ENCODE results near the gene ASIC2.
A peak's percentile ranks its signal among the peaks of the same experiment; 100 is the strongest.

Gene ASIC2

DNA sequence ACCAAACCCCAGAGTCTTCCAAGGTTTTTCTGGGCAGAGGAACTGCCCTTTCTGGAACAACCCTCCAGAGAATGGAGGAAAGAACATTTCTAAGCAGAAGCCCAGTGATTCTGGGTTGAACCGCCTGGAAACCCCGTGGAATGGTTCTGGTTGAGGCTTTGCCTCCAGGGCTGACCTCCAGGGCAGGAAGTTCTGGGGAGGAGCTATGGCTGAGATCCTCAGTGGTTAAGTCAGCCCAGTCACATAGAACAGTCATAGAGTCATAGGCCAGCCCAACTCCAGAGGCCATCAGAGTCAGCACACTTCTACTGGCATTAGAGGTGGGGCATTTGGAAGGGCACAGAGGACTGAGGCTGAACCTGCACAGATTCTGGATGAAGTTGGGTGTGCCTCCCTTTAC is 235.5 kb downstream of the ASIC2 start:
- no peak for DNase-seq (ENCODE audit: low spot score)

DNA sequence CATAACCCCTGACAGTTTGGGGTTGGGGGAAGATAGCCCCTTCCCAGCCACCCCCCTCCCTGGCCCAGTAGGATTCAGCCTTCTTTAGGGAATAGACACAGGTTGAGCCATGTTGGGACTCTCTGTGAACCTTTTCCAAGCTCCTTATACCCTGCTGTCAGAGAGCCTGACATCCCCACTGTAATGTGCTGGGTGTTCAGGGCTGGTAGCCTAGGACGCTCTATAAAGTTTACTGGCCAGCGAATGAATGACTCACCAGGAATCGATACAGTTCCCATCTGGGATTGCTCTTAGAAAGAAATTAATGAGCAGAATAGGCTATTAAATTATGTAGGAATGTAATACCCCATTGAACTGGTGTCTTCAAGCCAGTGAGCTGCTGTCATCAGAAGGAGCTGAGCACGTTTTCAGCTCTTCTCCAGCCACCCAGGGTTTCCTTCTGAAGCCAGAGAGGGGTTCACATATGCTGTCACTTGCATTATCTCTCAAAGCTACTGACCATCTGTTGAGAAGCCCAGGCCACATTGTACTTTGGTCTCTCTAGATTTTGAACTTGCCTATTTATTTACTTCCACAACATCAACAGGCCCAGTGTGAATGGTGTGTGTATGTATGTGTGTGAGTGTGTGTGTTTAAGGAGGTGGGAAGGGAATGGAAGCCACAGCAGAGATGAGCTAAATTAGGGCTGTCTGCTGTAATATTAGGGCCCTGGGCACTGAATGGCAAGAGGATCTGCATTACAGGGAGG is 236.5 kb downstream of the ASIC2 start:
- DNase-seq (ENCODE audit: low spot score): no peak

DNA sequence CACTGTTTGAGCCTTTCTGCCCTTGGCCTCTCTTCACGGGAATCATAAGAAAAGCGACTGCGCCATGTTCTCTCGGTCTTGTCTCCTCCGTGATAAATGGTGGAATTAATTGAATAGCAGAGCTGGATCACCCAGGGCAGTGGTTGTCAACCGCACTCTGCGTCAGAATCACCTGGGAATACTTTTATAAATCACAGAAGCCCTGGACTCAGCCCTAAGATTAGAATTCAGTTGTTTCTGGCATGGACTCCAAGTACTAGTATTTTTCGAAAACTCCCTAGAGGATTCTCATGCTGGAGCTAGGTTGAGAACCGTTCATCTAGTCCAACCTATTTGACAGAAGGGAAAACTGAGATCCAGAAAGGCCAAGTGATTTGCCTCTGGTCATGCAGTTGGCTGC is 237.3 kb downstream of the ASIC2 start:
- DNase-seq (ENCODE audit: low spot score): no peak

DNA sequence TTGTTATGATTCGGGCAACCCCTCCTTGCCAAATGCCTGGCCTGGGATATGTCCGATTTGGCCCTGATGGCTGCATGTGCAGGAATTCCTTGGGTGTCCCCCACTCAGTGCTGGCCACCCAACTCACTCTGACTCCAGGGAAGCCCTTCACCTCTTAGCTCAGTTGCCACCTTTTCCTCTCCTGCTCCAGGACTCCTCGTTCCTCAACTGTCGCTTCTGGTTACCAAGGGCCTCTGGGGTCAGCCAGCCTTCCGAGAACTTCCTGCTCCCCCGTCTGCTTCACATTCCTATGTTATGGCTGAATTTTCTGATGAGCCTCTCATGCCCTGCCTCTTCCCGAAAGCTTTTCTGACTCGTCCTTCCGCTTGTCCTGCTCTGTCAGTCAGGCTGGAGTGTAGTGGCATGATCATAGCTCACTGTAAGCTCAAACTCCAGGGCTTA is 237.9 kb downstream of the ASIC2 start:
- DNase-seq (ENCODE audit: low spot score): no peak

DNA sequence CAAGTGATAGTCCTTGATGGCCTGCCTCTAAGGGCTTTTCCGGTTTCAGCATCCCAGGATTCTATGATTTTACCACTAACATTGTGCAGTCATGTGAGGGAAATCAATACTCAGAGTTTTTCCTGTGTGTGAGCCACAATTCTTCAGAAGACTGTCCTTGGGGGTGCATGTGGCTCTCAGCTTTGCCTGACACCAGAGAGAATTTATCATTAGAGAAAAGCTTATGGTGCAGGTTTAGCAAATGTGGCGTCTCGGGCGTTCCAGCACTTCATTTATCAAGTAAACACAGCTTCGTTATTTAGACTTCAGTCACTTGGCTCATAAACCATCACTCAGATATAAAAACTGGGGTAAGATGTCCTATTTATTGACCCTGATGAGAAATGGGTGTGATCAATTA is 238.7 kb downstream of the ASIC2 start:
- DNase-seq (ENCODE audit: low spot score): no peak

DNA sequence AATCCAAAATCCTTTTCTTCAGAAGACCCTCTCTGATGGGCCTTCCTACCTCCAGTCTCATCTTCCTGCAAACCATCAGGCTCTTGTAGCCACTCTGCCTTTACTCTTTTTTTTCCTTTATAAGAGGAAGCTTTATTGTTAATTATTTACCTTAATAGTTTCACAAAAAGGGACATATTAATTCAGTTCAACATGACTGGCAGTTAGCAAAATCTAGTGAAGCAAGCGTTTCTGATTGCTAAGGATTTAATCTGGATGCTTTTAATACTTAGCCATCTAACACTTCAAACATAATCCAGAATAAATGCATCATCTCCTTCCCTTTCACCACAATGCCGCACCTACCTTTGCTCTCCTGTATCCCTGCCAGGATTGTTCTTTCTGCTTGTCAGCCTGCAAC is 239.4 kb downstream of the ASIC2 start:
- no peak for DNase-seq (ENCODE audit: low spot score)

DNA sequence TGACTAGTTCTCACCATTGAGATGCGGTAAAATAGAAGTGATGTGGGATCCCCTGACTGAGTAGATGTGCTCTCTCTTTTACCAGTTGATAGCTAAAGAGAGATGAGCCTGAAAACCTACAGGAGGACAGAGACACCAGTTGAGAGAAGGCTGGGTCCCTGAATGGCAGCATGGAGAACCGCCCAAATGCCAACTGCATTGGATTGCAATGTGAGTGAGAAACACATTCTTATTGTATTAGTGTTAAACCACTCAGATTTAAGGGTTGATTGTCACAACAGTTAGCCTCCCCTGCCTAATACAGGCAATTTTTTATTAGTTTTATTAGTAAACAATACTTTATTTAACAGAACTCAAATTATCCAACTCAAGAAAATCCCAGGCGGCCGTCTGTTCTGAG is 240.2 kb downstream of the ASIC2 start:
- DNase-seq (ENCODE audit: low spot score): no peak

DNA sequence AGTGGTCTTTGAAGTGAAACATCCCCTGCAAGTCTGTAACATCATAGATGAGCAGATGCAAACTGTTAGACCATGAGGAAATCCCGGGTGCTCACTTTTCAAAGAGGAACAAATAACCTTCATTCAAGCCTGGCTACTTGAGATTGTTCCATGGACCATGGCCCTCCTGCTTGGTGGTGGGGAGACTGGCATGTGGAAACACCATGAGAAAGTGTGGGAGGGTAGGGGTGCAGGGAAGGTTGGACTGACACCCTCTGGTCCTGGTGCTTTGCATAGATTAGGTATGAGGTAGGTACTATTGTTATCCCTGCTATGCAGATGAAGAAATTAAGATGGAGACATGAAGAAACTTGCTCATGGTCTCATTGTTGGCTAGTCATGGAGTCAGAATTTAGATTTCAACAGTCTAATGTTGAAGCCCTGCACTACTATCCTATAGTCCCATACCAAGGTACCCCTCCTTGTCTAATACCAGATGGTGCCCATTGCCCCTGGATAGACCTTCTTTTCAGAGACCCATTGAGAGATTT is 242.4 kb downstream of the ASIC2 start:
- no peak for DNase-seq (ENCODE audit: low spot score)

DNA sequence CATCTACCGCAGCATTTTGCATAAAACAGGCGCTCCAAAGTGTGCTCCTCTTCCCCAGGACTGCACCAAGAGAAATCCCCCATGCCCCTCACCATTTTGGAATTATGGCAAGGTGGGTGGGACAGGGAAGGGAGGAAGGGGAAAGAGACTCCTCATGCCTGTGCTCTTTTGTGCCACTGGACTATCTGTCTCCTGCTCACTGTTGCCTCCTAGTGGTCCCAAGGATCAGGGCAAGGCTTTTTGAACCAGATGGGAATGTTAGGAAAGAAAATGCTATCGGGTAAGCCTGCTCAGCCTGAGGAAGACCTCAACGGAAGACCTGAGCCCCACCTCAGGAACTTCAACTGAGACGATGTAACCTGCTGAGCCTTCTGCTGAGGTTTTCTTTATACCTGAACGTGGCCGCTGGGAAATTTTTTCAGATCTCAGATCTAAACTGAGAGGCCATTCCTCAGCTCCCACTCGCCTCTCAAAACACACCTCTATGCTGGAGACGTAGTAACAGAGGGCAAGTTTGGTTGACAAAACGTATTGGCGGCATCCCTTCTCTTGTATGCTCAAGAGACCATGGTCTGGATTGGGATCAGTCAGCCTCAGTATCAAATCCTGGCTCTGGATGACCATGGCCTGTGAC is 243.2 kb downstream of the ASIC2 start:
- DNase-seq (ENCODE audit: low spot score): peak; percentile 83

DNA sequence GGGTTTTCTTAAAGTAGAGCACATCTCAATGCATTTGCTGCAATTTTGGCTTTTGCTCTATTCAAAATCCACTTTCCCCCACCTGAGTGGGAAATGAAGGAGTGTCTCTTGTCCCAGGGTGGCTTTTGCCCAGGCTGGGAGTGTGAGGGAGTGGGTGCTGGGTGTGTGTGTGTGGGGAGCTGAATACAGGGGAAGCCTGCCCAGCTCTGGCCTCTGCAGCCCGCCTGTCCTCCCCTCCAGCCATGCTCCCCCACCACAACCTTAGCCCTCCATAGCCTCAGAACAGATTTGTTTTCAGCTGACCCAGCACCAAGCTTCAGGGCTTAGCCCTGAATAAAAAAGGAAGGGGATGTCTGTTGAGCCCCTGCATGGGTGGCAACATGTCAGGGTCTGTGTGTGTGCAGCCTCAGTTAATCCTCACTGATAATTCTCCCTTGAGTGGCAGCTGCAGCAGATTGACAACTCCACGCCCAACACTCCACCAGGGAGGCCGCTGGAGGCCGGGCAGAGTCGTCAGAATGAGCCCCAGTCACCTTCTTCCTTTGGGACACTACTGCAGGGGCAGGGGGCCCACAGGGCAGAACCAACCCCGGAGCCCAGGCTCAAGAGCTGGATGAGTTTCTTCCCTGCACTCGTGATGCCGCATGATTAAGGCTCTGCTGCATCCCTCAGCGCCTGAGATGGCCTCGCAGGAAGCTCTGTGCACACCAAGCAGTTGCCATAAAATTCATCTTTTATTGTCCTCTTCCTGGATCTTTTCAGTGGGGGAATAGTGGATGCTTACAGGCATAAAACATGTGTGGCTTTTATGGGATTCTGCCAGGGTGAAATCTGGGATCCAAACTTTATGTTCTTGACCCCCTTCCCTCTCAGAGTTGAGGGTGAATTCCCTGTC is 246.5 kb downstream of the ASIC2 start:
- no peak for DNase-seq (ENCODE audit: low spot score)

DNA sequence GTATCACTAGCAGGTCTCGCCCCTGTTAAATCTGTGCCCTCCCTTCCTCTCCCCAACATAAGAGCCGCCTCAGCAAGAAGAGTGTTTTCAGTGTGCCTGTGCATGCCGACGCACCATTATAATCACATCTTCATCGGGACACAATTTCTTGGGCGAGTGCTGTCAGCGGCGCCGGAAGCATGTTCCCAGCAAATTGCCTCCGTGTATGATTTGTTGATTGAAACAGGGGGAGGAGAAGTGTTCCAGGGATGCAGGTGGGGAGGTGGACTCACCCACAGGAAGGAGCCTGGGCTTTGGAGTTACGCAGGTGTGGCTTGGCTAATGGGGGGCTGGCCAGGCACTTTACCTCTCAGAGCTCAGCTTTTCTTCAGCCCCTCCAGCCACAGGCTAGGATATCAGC is 247.9 kb downstream of the ASIC2 start:
- DNase-seq (ENCODE audit: low spot score): no peak

DNA sequence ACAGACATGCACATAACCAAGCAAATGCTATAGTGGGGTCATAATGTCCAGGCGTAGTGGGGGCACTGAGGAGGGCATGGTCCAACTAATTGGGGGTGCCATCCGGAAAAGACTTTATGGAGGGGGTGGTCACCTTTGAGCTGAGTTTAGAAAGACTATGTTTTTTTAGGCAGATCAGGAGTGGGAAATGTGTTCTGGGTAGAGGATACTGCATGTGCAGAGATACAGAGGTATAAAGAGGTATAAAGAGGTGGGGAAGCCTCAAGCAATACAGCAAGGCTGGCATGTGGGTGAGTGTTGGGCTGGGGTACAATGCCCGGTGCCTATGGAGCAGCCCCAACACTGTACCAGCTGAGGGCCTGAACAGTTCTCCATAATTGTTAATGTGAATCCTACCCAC is 248.3 kb downstream of the ASIC2 start:
- DNase-seq (ENCODE audit: low spot score): no peak

DNA sequence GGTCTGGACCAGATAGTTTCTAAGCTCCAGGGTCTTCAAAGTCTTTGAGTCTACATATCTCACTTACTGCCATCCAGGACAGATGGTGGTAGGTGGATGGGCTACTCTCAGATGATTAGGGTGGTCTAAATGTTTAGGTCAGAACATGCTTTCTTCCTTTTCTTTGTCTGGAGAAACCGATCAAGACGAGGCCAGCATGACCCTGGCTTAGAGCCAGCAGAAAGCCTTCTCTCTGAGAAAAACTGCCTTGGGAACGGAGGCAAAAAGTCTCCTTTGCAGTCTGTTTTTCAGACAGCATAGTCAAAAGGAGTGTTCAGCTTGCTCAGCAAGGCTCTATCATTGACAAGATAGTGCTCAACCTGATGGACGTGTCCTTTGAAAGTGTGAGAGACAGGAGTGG is 252.6 kb downstream of the ASIC2 start:
- DNase-seq (ENCODE audit: low spot score): no peak

DNA sequence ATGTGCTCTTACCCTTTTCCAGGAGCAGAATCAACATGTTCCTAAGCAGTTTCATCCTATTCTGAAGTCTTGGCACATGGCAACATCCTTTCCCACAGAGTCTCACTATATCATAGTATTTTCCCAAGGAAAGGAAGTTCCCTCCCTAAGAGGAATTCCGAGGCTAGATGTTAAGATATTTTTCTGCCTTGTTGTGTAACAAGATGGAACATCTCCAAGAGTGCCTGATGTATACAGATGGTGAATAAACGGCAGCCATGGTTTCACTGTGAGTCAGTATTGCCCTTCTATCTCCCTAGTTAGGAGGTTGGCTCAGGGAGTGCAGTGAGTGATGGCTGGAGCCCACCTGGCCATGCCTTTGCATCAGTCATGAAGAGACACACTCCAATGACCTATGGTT is 253.2 kb downstream of the ASIC2 start:
- no peak for DNase-seq (ENCODE audit: low spot score)

DNA sequence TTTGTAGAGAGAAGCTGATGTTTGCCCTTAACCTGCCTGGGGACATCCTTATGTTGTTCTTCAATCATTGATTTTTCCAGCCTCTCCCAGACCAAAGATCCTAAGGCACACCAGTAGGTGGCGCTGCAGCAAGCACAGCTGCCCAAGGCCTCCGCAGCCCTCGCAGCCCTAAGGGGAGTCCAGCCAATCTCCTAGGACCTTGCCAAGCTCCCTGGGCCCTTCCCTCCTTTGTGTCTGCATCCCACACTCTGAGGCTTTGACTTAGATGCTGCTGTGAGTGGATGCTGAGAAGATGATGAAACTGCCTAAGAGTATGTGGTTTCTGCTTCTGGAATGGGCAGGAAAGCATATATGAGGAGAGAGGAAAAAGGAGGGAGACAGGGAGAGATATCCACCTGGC is 254.4 kb downstream of the ASIC2 start:
- peak; percentile 88 for DNase-seq (ENCODE audit: low spot score)

DNA sequence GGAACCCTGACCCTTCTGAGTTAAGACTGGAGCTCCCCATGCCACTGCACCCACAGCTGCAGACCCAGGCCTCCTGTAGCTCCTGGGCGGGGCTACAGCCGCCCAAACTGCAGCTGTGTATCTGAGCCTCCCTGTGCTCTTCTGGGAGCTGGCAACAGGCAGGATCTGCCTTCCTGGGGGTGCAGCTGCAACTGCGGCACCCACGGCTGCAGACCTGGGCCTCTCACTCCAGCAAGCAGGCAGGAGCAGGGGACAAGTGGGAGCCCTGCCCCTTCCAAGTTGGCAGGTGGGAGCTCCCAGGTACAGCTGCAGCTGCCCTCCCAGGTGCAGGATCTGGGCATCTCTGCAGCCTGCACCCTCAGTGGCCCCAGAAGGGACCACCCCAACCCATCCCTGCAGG is 259.9 kb downstream of the ASIC2 start:
- no peak for DNase-seq (ENCODE audit: low spot score)

DNA sequence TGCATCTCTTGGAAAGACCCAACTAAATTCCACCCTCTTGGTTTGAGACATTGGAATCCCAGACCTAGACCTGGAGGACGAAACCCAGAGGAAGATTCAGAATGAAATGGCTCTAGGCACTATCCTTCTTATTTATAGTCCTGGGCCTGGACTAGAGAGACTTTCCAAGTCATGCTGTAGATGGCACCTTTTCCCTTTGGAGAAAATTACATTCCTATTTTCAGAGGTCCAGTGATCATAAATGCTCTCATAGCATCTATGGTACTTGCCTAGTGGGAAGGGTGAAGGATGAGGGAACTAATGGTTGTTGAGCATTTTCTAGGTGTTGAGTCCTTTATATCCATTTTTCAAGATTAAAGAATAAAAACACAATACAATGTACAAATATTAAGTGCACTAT is 264.3 kb downstream of the ASIC2 start:
- DNase-seq (ENCODE audit: low spot score): no peak

DNA sequence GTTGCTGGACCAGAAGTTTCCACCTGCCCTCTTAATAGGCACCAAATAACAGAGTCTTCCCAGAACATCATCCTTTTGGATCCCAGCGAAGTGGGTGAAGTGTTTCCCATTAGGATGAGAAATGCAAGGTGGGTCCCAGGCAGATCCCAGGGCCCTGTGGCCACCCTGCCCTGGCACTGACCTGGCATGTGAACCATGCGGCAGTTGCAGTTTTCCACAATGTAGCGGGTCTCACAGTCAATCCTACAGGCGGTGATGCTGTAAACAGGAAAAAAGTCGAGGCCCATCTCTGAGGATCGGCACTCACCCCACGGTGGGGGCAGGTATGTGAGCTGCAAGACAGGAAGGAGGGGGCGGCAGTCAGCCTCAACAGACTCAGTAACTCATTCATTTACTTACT is 265.0 kb downstream of the ASIC2 start:
- DNase-seq (ENCODE audit: low spot score): no peak

DNA sequence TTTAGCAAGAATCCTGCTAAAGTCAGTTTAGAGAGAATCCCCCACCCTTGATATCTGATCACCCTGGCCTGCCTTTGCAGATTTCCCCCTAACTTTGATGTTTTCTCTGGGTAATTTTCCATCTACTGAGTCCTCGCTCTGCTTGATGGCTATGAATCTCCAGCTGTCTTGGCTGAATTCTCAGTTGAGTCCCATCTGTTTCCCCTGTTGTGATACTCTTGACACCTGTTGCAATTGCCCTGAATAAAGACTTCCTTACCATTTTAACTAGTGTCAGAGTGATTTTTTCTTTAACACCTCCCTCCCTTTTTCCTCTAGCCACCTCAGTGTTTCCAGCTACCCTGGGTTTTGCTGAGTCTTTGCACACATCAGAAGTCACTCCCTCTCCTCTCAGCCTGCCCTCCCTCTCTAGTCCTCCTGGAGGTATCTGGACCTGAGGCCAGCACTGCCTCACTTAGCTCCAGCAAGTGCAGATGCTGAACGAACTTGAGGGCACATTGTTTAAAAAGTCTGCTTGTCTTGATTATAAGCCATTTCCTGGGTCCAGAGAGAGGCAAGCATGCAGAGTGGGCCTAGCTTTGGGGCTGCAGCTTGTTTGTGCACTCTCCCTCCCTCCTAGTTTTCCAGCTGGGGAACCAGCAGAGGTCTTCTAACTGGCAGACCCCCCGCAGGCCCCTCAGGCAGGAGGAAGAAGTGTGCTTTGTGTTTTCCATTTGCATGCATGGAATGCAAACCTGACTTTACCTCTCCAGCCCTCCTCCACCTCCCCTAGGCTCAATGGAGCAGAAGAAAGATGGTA is 268.2 kb downstream of the ASIC2 start:
- no peak for DNase-seq (ENCODE audit: low spot score)

DNA sequence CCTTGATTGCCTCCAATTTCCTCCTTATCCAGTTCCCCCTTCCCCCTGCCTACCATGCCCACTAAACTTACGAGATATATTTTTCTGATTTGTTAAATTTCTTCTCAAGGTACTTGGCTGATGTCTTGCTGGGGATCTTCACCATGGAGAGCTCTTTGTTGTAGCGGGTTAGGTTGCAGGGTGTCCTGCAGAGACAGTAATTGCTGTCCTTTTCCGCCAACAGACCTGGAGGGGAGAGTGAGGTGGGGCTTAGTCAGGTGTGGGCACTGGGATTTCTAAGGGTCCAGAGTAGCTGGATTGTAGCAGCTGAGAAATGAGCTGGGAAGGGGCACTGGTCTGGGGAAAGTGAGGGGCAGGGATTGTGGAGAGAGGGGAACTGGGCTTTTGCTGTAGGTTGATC is 269.3 kb downstream of the ASIC2 start:
- no peak for DNase-seq (ENCODE audit: low spot score)

DNA sequence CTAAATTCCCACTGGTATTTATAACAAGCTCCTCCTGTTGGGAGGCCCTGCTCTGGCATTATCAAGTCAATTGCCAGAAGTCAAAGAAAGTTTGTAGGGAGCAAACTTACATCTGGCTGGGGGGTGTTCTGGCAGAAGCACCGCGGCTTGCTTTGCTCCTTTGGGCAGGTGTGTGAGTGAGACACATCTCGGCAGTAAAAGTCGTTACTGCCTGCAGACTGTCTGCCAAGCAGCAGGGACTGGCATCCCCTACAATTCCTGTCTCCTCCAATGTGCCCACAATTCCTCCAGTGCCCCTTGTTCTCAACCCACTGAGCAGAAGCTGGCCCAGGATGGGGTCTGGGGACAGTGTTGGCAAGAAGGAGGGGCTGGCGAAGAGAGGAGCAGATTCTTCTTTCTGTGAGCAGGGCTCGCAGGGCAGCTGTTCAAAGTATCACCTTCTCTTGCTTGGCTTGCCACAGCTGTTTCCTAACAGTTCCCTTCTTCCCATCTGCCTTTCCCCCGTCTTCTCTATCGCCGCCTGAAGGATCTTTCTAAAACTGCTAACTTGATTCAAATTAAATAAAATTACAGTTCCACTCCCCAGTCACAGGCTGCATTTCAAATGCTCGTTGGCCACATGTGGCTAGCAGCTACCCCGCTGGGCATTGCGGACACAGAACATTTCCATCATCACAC is 271.2 kb downstream of the ASIC2 start:
- no peak for DNase-seq (ENCODE audit: low spot score)
